SU-DHL-6 (cell line): ENCODE measurements around the gene ENOX1.

Experiments
- H2AFZ ChIP-seq: fragments of 200-600 bp; sonication (generic); 2 replicates; pipeline ENCODE4 v1.6.1; 2014; ENCODE audit warnings: low read depth, mild to moderate bottlenecking, moderate library complexity, mixed read lengths, antibody characterized with exemption, low read length; ENCODE audit not compliant: severe bottlenecking
- H3F3A ChIP-seq: fragments of 200-600 bp; shearing (Covaris generic); 2 replicates; pipeline ENCODE4 v1.6.0; 2016; ENCODE audit warnings: antibody characterized with exemption, mild to moderate bottlenecking; ENCODE audit not compliant: insufficient read depth
- H3K27ac ChIP-seq: fragments of 200-600 bp; sonication (generic); 2 replicates; pipeline ENCODE4 v1.5.1; 2016; ENCODE audit warnings: low read depth, mild to moderate bottlenecking, low read length, moderate library complexity, mixed read lengths
- H3K27me3 ChIP-seq: fragments of 200-600 bp; sonication (generic), shearing (Covaris generic); 2 replicates; pipeline ENCODE4 v1.6.0; 2014; ENCODE audit warnings: mild to moderate bottlenecking, low read length
- H3K36me3 ChIP-seq: fragments of 200-600 bp; sonication (generic); 2 replicates; pipeline ENCODE4 v1.6.1; 2014; ENCODE audit warnings: mild to moderate bottlenecking, low read length, mixed read lengths
- H3K4me2 ChIP-seq: fragments of 300-600, 200-600 bp; shearing (Covaris generic), sonication (generic); 2 replicates; pipeline ENCODE4 v1.6.0; 2014; ENCODE audit warnings: low read length, low read depth, mild to moderate bottlenecking; ENCODE audit not compliant: poor library complexity, severe bottlenecking
- H3K4me3 ChIP-seq: fragments of 200-600 bp; sonication (generic); 2 replicates; pipeline ENCODE4 v1.5.1; 2014; ENCODE audit warnings: antibody characterized with exemption, low read length, mild to moderate bottlenecking, mixed read lengths; ENCODE audit not compliant: insufficient read depth, poor library complexity, severe bottlenecking
- H3K79me2 ChIP-seq: fragments of 200-600 bp; sonication (generic); 2 replicates; pipeline ENCODE4 v1.6.1; 2014; ENCODE audit warnings: mild to moderate bottlenecking, low read length, moderate library complexity; ENCODE audit not compliant: insufficient read depth
- H3K9ac ChIP-seq: fragments of 200-600 bp; sonication (generic); 2 replicates; pipeline ENCODE4 v1.7.0; 2014; ENCODE audit warnings: mild to moderate bottlenecking, low read length
- H3K9me2 ChIP-seq: fragments of 200-600 bp; sonication (generic); replicated peaks from 2 replicates; pipeline ENCODE4 v1.6.1; 2014; ENCODE audit warnings: low read length; ENCODE audit not compliant: insufficient read depth
- H3K9me3 ChIP-seq: fragments of 200-600 bp; sonication (generic); 2 replicates; pipeline ENCODE4 v1.6.1; 2014; ENCODE audit warnings: low read length, mixed read lengths; ENCODE audit not compliant: insufficient read depth
- H4K20me1 ChIP-seq: fragments of 200-600 bp; sonication (generic); 2 replicates; pipeline ENCODE4 v1.6.1; 2014; ENCODE audit warnings: low read depth, mild to moderate bottlenecking, antibody characterized with exemption, low read length, moderate library complexity, mixed read lengths
- CTCF ChIP-seq: fragments of 200-600 bp; sonication (generic); IDR thresholded peaks from one replicate; pipeline ENCODE4 v1.5.1; 2017; ENCODE audit warnings: antibody characterized with exemption, mild to moderate bottlenecking, low read length, moderate library complexity; ENCODE audit not compliant: insufficient read depth, poor library complexity, severe bottlenecking
- EZH2phosphoT487 ChIP-seq: fragments of 200-600 bp; sonication (generic), shearing (Covaris generic); conservative IDR thresholded peaks from 2 replicates; pipeline ENCODE4 v1.6.1; 2018; ENCODE audit warnings: mild to moderate bottlenecking, antibody characterized with exemption, low read length, moderate library complexity, mixed read lengths

The ENOX1 gene

GRCh38 chr13:43473437-43473836 lies 313.3 kb downstream of the ENOX1 start:
- Histone ChIP-seq H3K27me3 (no peaks in the 10 kb centered on the region), H3K4me2 (no peak overlapping the region), H3K9ac (no peak overlapping the region), H3K9me2 (no peaks in the 10 kb centered on the region), H2AFZ (no peak overlapping the region), H3K79me2 (no peaks in the 10 kb centered on the region), H3K9me3 (no peaks in the 10 kb centered on the region), H3K36me3 (no peaks in the 10 kb centered on the region), H3K27ac (no peak overlapping the region), H3K4me3 (no peak overlapping the region), H3F3A (no peaks in the 10 kb centered on the region), H4K20me1 (no peaks in the 10 kb centered on the region)
- TF ChIP-seq CTCF = no peak
- no peak for TF ChIP-seq EZH2phosphoT487

- Histone ChIP-seq H3K4me3 (no peak overlapping the region), H3K9me3 (no peaks in the 10 kb centered on the region), H2AFZ (no peak overlapping the region), H3K9me2 (no peaks in the 10 kb centered on the region), H3F3A (no peaks in the 10 kb centered on the region), H3K27ac (no peak overlapping the region), H3K36me3 (no peaks in the 10 kb centered on the region), H3K27me3 (no peaks in the 10 kb centered on the region), H3K79me2 (no peaks in the 10 kb centered on the region), H4K20me1 (no peaks in the 10 kb centered on the region), H3K4me2 (no peak overlapping the region), H3K9ac (no peak overlapping the region)
- TF ChIP-seq EZH2phosphoT487 (no peak), CTCF (no peak)
Measured at GRCh38 chr13:43472980-43473379, 313.8 kb downstream of the ENOX1 start.

GRCh38 chr13:43472339-43472738 lies 314.4 kb downstream of the ENOX1 start:
- H3K4me2 ChIP-seq = no peak overlapping the region
- no peaks in the 10 kb centered on the region for H4K20me1 ChIP-seq
- no peak for TF ChIP-seq CTCF
- no peak for TF ChIP-seq EZH2phosphoT487
- no peaks in the 10 kb centered on the region for H3K9me2 ChIP-seq
- H3K36me3 ChIP-seq = no peaks in the 10 kb centered on the region
- H3K27ac ChIP-seq = no peak overlapping the region
- H2AFZ ChIP-seq = no peak overlapping the region
- H3K27me3 ChIP-seq = no peaks in the 10 kb centered on the region
- H3K9ac ChIP-seq = no peak overlapping the region
- no peaks in the 10 kb centered on the region for H3K9me3 ChIP-seq
- H3K4me3 ChIP-seq = no peak overlapping the region
- H3F3A ChIP-seq = no peaks in the 10 kb centered on the region
- no peaks in the 10 kb centered on the region for H3K79me2 ChIP-seq

GRCh38 chr13:43470610-43471009 lies 316.2 kb downstream of the ENOX1 start:
- Histone ChIP-seq H3K27me3 (no peaks in the 10 kb centered on the region), H3F3A (no peaks in the 10 kb centered on the region), H3K9me2 (no peaks in the 10 kb centered on the region), H2AFZ (no peak overlapping the region), H3K36me3 (no peaks in the 10 kb centered on the region), H3K27ac (no peak overlapping the region), H3K79me2 (no peaks in the 10 kb centered on the region), H4K20me1 (no peaks in the 10 kb centered on the region), H3K9ac (no peak overlapping the region), H3K4me3 (no peak overlapping the region), H3K4me2 (no peak overlapping the region), H3K9me3 (no peaks in the 10 kb centered on the region)
- TF ChIP-seq CTCF = no peak
- no peak for TF ChIP-seq EZH2phosphoT487
